Measurements from ENCODE around the gene EDARADD.

EDARADD gene

GRCh38 chr1:236509203-236509602, 115.1 kb downstream of the EDARADD start:
- no peaks in the 10 kb centered on the region for H3K36me3 ChIP-seq (ENCODE audit: insufficient read depth, insufficient read length, low read length)
- TF ChIP-seq YY1 (IDR thresholded peaks at IDR 0.05; ENCODE audit: insufficient read depth, insufficient read length) (no peak), SUZ12 (IDR thresholded peaks at IDR 0.05; ENCODE audit: extremely low read depth, insufficient read depth, insufficient read length) (no peak), ZNF274 (IDR thresholded peaks at IDR 0.05; ENCODE audit: low read depth, low read length) (no peak)
- no peak overlapping the region for H3K9ac ChIP-seq (ENCODE audit: insufficient read length, low read depth)
- H3K9me3 ChIP-seq (ENCODE audit: insufficient read depth, low read length): no peaks in the 10 kb centered on the region
- no peaks in the 10 kb centered on the region for H3K4me1 ChIP-seq (ENCODE audit: insufficient read depth, insufficient read length)
- H3K27me3 ChIP-seq (ENCODE audit: insufficient read depth, insufficient read length): no peaks in the 10 kb centered on the region
- no peak for DNase-seq (ENCODE audit: low read depth, low spot score)
- H3K4me3 ChIP-seq (ENCODE audit: insufficient read length, low read depth): no peak overlapping the region

GRCh38 chr1:236509647-236510401, 115.7 kb downstream of the EDARADD start:
- no peaks in the 10 kb centered on the region for H3K27me3 ChIP-seq (ENCODE audit: insufficient read depth, insufficient read length)
- H3K36me3 ChIP-seq (ENCODE audit: insufficient read depth, insufficient read length, low read length): no peaks in the 10 kb centered on the region
- TF ChIP-seq SUZ12 (IDR thresholded peaks at IDR 0.05; ENCODE audit: extremely low read depth, insufficient read depth, insufficient read length) (no peak), YY1 (IDR thresholded peaks at IDR 0.05; ENCODE audit: insufficient read depth, insufficient read length) (no peak), ZNF274 (IDR thresholded peaks at IDR 0.05; ENCODE audit: low read depth, low read length) (no peak)
- no peak overlapping the region for H3K9ac ChIP-seq (ENCODE audit: insufficient read length, low read depth)
- H3K4me3 ChIP-seq (ENCODE audit: insufficient read length, low read depth): no peak overlapping the region
- H3K4me1 ChIP-seq (ENCODE audit: insufficient read depth, insufficient read length): no peaks in the 10 kb centered on the region
- H3K9me3 ChIP-seq (ENCODE audit: insufficient read depth, low read length): no peaks in the 10 kb centered on the region
- no peak for DNase-seq (ENCODE audit: low read depth, low spot score)

DNA sequence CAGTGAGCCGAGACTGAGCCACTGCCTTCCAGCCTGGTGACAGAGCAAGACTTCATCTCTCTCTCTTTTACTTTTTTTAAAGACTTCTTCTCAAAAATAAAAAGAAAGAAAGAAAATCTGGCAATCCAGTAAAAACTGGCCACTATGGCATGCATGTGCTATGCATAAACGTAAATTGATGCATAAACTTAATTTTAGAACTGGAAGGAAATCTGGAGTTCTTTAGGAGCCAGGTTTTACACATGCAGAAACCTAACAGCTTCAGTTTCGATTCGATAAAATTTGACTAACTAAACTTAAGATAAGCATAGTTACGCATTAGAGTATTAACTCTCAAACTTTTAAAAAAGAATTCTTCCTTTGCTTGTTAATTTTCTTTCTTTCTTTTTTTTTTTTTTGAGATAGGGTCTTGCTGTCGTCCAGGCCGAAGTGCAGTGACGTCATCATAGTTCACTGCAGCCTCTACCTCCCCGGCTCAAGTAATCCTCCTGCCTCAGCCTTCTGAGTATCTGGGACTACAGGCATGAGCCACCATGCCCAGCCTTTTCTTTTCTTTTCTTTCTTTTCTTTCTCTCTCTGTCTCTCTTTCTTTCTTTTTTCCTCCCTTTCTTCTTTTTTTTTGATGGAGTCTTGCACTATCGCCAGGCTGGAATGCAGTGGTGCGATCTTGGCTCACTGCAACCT, 117.8 kb downstream of the EDARADD start:
- Histone ChIP-seq H3K27me3 (ENCODE audit: insufficient read depth, insufficient read length) (no peaks in the 10 kb centered on the region), H3K36me3 (ENCODE audit: insufficient read depth, insufficient read length, low read length) (no peaks in the 10 kb centered on the region), H3K4me3 (ENCODE audit: insufficient read length, low read depth) (no peak overlapping the region), H3K4me1 (ENCODE audit: insufficient read depth, insufficient read length) (no peaks in the 10 kb centered on the region), H3K9ac (ENCODE audit: insufficient read length, low read depth) (no peak overlapping the region), H3K9me3 (ENCODE audit: insufficient read depth, low read length) (no peaks in the 10 kb centered on the region)
- DNase-seq (ENCODE audit: low read depth, low spot score): no peak
- no peak for TF ChIP-seq ZNF274 (IDR thresholded peaks at IDR 0.05; ENCODE audit: low read depth, low read length)
- no peak for TF ChIP-seq SUZ12 (IDR thresholded peaks at IDR 0.05; ENCODE audit: extremely low read depth, insufficient read depth, insufficient read length)
- no peak for TF ChIP-seq YY1 (IDR thresholded peaks at IDR 0.05; ENCODE audit: insufficient read depth, insufficient read length)

DNA sequence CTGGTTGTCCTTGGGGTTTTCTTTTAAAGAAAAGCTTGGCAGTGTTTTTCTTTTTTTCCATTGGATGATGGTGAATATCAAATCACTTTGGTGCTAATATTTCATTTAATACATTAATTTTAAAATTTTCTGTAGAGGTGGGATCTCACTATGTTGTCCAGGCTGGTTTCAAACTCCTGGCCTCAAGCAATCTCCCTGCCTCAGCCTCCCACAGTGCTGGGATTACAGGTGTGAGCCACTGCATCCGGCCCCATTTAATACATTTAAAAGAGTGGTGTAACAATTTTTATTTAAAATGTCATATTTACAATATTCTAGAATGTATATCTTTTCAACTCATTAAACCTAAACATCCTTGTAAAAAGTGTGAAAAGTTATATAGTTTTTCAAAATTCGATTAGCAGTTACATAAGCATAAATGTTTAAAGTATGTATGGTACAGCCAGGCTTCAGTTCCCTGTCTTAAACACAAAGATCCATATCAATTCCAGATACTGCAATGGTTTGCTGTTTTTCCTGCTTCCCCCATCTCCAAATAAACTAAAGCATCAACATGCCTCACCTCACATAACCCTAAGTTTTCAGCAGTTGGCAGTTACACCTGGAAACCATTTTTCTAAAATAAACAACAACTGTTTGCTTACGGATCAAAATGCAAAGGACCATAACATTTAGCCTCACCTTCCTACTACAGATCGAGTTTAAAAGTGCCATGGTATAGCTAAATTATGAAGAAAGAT, 120.8 kb downstream of the EDARADD start:
- Histone ChIP-seq H3K9ac (ENCODE audit: insufficient read length, low read depth) (no peak overlapping the region), H3K4me1 (ENCODE audit: insufficient read depth, insufficient read length) (no peaks in the 10 kb centered on the region), H3K4me3 (ENCODE audit: insufficient read length, low read depth) (no peak overlapping the region), H3K9me3 (ENCODE audit: insufficient read depth, low read length) (no peaks in the 10 kb centered on the region), H3K36me3 (ENCODE audit: insufficient read depth, insufficient read length, low read length) (no peaks in the 10 kb centered on the region), H3K27me3 (ENCODE audit: insufficient read depth, insufficient read length) (no peaks in the 10 kb centered on the region)
- DNase-seq (ENCODE audit: low read depth, low spot score): no peak
- TF ChIP-seq SUZ12 (IDR thresholded peaks at IDR 0.05; ENCODE audit: extremely low read depth, insufficient read depth, insufficient read length): no peak
- TF ChIP-seq YY1 (IDR thresholded peaks at IDR 0.05; ENCODE audit: insufficient read depth, insufficient read length): no peak
- no peak for TF ChIP-seq ZNF274 (IDR thresholded peaks at IDR 0.05; ENCODE audit: low read depth, low read length)

- Histone ChIP-seq H3K4me1 (ENCODE audit: insufficient read depth, insufficient read length) (peaks cover 2% of the 10 kb centered on the region), H3K4me3 (ENCODE audit: insufficient read length, low read depth) (no peak overlapping the region), H3K9me3 (ENCODE audit: insufficient read depth, low read length) (no peaks in the 10 kb centered on the region), H3K9ac (ENCODE audit: insufficient read length, low read depth) (no peak overlapping the region), H3K27me3 (ENCODE audit: insufficient read depth, insufficient read length) (no peaks in the 10 kb centered on the region), H3K36me3 (ENCODE audit: insufficient read depth, insufficient read length, low read length) (no peaks in the 10 kb centered on the region)
- no peak for TF ChIP-seq ZNF274 (IDR thresholded peaks at IDR 0.05; ENCODE audit: low read depth, low read length)
- no peak for TF ChIP-seq SUZ12 (IDR thresholded peaks at IDR 0.05; ENCODE audit: extremely low read depth, insufficient read depth, insufficient read length)
- TF ChIP-seq YY1 (IDR thresholded peaks at IDR 0.05; ENCODE audit: insufficient read depth, insufficient read length): no peak
- DNase-seq (ENCODE audit: low read depth, low spot score): no peak
Observed at GRCh38 chr1:236515443-236515958, 121.4 kb downstream of the EDARADD start.

- no peak for DNase-seq (ENCODE audit: low read depth, low spot score)
- Histone ChIP-seq H3K4me1 (ENCODE audit: insufficient read depth, insufficient read length) (peaks cover 3% of the 10 kb centered on the region), H3K9me3 (ENCODE audit: insufficient read depth, low read length) (no peaks in the 10 kb centered on the region; the same call in 1 of the 2 replicates), H3K9ac (ENCODE audit: insufficient read length, low read depth) (no peak overlapping the region), H3K4me3 (ENCODE audit: insufficient read length, low read depth) (no peak overlapping the region), H3K27me3 (ENCODE audit: insufficient read depth, insufficient read length) (no peaks in the 10 kb centered on the region), H3K36me3 (ENCODE audit: insufficient read depth, insufficient read length, low read length) (no peaks in the 10 kb centered on the region)
- TF ChIP-seq SUZ12 (IDR thresholded peaks at IDR 0.05; ENCODE audit: extremely low read depth, insufficient read depth, insufficient read length): no peak
- no peak for TF ChIP-seq ZNF274 (IDR thresholded peaks at IDR 0.05; ENCODE audit: low read depth, low read length)
- TF ChIP-seq YY1 (IDR thresholded peaks at IDR 0.05; ENCODE audit: insufficient read depth, insufficient read length): no peak
Observed at GRCh38 chr1:236516929-236517704, 123.0 kb downstream of the EDARADD start.

All from NT2/D1 (cell line).